GM18520 (cell line): ENCODE data around the gene MED9.

Experiments used
- ATAC-seq: cut with Tn5 transposase; IDR thresholded peaks from one replicate; pipeline ENCODE4 v1.9.1; 2021; ENCODE audit not compliant: unreplicated experiment

MED9 gene

GRCh38 chr17:17503566-17504130, 26.8 kb downstream of the MED9 start:
- ATAC-seq = no peak

GRCh38 chr17:17504341-17505140, 27.7 kb downstream of the MED9 start:
- no peak for ATAC-seq

- no peak for ATAC-seq
These were observed 28.4 kb downstream of the MED9 start for GRCh38 chr17:17505151-17505550.

GRCh38 chr17:17505610-17506171, 28.9 kb downstream of the MED9 start:
- ATAC-seq = no peak

GRCh38 chr17:17506181-17506741, 29.5 kb downstream of the MED9 start:
- ATAC-seq = no peak

- no peak for ATAC-seq
These were observed 30.2 kb downstream of the MED9 start for GRCh38 chr17:17506893-17507464.

- no peak for ATAC-seq
These were observed 30.7 kb downstream of the MED9 start for GRCh38 chr17:17507465-17508011.

GRCh38 chr17:17508019-17508535, 31.3 kb downstream of the MED9 start:
- no peak for ATAC-seq

- ATAC-seq = no peak
These were observed 32.1 kb downstream of the MED9 start for GRCh38 chr17:17508646-17509591.

- no peak for ATAC-seq
These were observed 33.0 kb downstream of the MED9 start for GRCh38 chr17:17509601-17510425.

- ATAC-seq = no peak
These were observed 33.9 kb downstream of the MED9 start for GRCh38 chr17:17510456-17511292.

- ATAC-seq = no peak
These were observed 34.5 kb downstream of the MED9 start for GRCh38 chr17:17511293-17511741.

- no peak for ATAC-seq
These were observed 35.4 kb downstream of the MED9 start for GRCh38 chr17:17511881-17512858.

GRCh38 chr17:17512866-17513265, 36.1 kb downstream of the MED9 start:
- ATAC-seq = no peak

- ATAC-seq = no peak
These were observed 36.8 kb downstream of the MED9 start for GRCh38 chr17:17513626-17514025.

- no peak for ATAC-seq
These were observed 37.7 kb downstream of the MED9 start for GRCh38 chr17:17514361-17514992.
